Esophagus muscularis mucosa (tissue), 4 donors: ENCODE results near the gene UGT1A4. TPM values are rescaled to one million over a fixed set of nuclear protein-coding genes. Genes with fewer than 3 reads are reported as not detected.

ENCODE experiments used
- DNase-seq: peaks from one replicate; pipeline ENCODE4 v3.0.0-alpha.2; 2017; ENCODE audit errors: extremely low spot score
- H3K27ac ChIP-seq, 4 donors: fragments of 200-600 bp; sonication (generic); replicated peaks in 1 of 4; 1 replicate in 3 of 4; 2 replicates in 1 of 4; pipeline ENCODE4 v1.5.1; 2016 to 2019; ENCODE audit warnings: mild to moderate bottlenecking in 1 of 4
- H3K27me3 ChIP-seq, 4 donors: fragments of 200-600 bp; sonication (generic); one replicate each; pipeline versions ENCODE4 v1.5.1 to v1.6.0; 2016 to 2019
- H3K36me3 ChIP-seq, 4 donors: fragments of 200-600 bp; sonication (generic); one replicate each; pipeline ENCODE4 v1.5.1; 2016 to 2019
- H3K4me1 ChIP-seq, 4 donors: fragments of 200-600 bp; sonication (generic); one replicate each; pipeline ENCODE4 v1.5.1; 2016 to 2019
- H3K4me3 ChIP-seq, 4 donors: fragments of 200-600 bp; sonication (generic); 1 replicate in 2 of 4; 2 replicates in 2 of 4; pipeline ENCODE4 v1.5.1; 2016 to 2019; ENCODE audit warnings: mild to moderate bottlenecking in 4 of 4, moderate library complexity in 1 of 4
- H3K9me3 ChIP-seq, 4 donors: fragments of 200-600 bp; sonication (generic); 1 replicate in 3 of 4; 2 replicates in 1 of 4; pipeline ENCODE4 v1.5.1; 2016 to 2019
- EP300 ChIP-seq: sonication (generic); formaldehyde crosslinking; IDR thresholded peaks from one replicate; pipeline ENCODE4 v1.6.1; 2017; ENCODE audit warnings: antibody characterized with exemption
- POLR2A ChIP-seq: fragments of 450-650 bp; IDR thresholded peaks from one replicate; pipeline ENCODE4 v1.6.1; 2017; ENCODE audit warnings: antibody characterized with exemption, moderate library complexity, mild to moderate bottlenecking, low read depth
- POLR2AphosphoS5 ChIP-seq, 2 donors: sonication (generic); formaldehyde crosslinking; IDR thresholded peaks; one replicate each; pipeline ENCODE4 v1.6.1; 2017; ENCODE audit warnings: antibody characterized with exemption in 2 of 2
- WGBS: methylation state at CpG from one replicate; pipeline ENCODE4 v1.1.5; 2018; 5-methylcytosine and 5-hydroxymethylcytosine counted together
- intact Hi-C: fragments of 100-400 bp; cut with DNase I; formaldehyde crosslinking; loops from one replicate; pipeline ENCODE4 v1.15.1; 2023
- total RNA-seq, 4 donors: library from RNA; depleted of rRNA; stranded (reverse); fragments of >200 nt; gene quantifications; one replicate each; pipeline versions ENCODE4 v1.1.0 to v1.2.1, GENCODE V29; 2016
- TF ChIP-seq, protein P1 (sequence below), 3 experiments: fragments of 200-600 bp in 2 of 3; fragments of 450-650 bp in 1 of 3; sonication (generic) in 2 of 3; IDR thresholded peaks; one replicate each; pipeline ENCODE4 v1.5.1; 2017 to 2019; ENCODE audit warnings: antibody characterized with exemption in 3 of 3, mild to moderate bottlenecking in 2 of 3, moderate library complexity in 1 of 3

Gene UGT1A4
- total RNA-seq, 4 donors from 2014 or later: not detected

DNA sequence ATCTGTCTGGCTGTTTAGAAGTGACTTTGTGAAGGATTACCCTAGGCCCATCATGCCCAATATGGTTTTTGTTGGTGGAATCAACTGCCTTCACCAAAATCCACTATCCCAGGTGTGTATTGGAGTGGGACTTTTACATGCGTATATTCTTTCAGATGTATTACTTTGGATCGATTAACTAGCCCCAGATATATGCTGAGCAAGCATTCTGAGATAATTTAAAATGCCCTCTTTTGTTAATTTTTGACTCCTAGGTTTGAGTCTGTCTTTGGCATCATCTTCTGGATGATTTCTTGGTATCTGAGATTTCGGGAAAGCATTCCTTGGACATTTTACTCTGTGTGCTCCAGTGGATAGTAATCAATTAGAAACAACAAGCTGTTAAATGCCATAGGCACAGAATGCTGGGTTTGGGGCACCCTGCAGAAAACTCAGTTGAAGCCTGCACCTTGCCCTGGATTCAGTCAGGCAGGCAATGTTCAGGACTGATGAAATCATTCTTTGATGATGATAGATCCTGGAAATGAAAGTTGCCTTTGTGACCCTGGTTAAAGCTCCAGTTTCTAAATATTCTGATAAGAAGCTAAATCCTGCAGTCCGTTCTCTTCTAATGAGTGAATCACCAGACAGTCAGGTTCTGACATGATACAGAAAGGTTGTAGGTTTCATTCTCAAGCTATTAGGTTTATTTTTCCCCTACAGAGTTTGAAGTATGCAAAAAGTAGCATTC lies 42.7 kb downstream of the UGT1A4 start:
- H3K9me3 ChIP-seq: no peaks in the 10 kb centered on the region
- no peak overlapping the region for H3K27ac ChIP-seq
- TF ChIP-seq, protein P1, sequence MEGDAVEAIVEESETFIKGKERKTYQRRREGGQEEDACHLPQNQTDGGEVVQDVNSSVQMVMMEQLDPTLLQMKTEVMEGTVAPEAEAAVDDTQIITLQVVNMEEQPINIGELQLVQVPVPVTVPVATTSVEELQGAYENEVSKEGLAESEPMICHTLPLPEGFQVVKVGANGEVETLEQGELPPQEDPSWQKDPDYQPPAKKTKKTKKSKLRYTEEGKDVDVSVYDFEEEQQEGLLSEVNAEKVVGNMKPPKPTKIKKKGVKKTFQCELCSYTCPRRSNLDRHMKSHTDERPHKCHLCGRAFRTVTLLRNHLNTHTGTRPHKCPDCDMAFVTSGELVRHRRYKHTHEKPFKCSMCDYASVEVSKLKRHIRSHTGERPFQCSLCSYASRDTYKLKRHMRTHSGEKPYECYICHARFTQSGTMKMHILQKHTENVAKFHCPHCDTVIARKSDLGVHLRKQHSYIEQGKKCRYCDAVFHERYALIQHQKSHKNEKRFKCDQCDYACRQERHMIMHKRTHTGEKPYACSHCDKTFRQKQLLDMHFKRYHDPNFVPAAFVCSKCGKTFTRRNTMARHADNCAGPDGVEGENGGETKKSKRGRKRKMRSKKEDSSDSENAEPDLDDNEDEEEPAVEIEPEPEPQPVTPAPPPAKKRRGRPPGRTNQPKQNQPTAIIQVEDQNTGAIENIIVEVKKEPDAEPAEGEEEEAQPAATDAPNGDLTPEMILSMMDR (IDR thresholded peaks at IDR 0.05): no peak
- no peak for TF ChIP-seq POLR2AphosphoS5 (IDR thresholded peaks at IDR 0.05)
- TF ChIP-seq POLR2A: no peak
- TF ChIP-seq EP300: no peak
- peaks cover 0 to 25% (median 0%) of the 10 kb centered on the region in 4 donors for H3K27me3 ChIP-seq
- H3K4me1 ChIP-seq: no peaks in the 10 kb centered on the region
- H3K4me3 ChIP-seq: no peak overlapping the region
- H3K36me3 ChIP-seq: no peaks in the 10 kb centered on the region
- DNase-seq: no peak
- intact Hi-C loops: no loop called here
- WGBS: 84% methylated on average over 4 of the region's 4 CpGs

DNA sequence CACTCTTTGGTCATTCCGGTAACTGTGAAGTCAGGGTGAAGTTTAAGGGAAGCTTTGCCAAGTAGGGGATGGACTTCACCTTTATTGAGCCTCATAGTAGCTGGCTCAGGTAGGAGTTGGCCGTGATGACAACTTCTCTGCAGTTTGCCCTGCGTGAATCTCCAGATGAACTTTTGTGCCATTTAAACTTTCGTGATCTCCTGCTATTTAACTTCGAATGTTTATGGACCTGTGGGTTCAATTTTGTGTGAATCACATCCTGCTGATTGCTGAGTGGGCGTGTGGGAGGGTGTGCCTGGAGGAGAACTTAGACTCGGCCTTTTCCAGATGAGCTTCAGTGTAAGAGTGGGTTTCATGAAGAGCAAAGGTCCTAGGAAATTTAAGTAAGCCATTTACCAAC lies 45.7 kb downstream of the UGT1A4 start:
- TF ChIP-seq POLR2A (no peak), POLR2AphosphoS5 (IDR thresholded peaks at IDR 0.05) (no peak), EP300 (no peak)
- TF ChIP-seq, protein P1 (IDR thresholded peaks at IDR 0.05): no peak
- intact Hi-C loops: no loop called here
- DNase-seq: no peak
- 69% methylated on average over 7 of the region's 7 CpGs for WGBS
- H3K4me3 ChIP-seq: no peak overlapping the region
- no peaks in the 10 kb centered on the region for H3K4me1 ChIP-seq
- no peak overlapping the region for H3K27ac ChIP-seq
- H3K36me3 ChIP-seq: no peaks in the 10 kb centered on the region
- H3K9me3 ChIP-seq: no peaks in the 10 kb centered on the region
- peaks cover 0 to 31% (median 0%) of the 10 kb centered on the region in 4 donors for H3K27me3 ChIP-seq

DNA sequence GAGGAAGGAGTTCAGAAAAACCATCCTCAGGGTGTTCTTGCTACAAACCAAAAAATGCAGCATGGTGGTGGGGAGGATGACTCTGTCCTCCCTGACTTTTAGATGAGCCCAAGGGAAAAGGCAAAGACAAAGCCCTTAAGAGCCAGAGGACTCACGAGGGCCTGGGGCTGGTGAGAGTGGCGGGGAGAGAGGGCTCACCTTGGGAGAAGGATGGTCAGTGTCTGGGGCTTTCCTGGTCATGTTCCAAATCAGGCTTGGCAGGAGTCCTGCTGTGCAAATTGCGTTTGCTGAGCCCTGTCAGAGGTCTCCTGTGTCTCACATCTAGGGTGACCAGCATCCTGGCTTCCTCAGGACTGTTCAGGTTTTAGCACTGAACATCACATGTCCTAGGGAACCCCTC lies 46.2 kb downstream of the UGT1A4 start:
- 51% methylated on average over 3 of the region's 3 CpGs for WGBS
- H3K27ac ChIP-seq: no peak overlapping the region
- intact Hi-C loops: no loop called here
- no peak for DNase-seq
- TF ChIP-seq POLR2AphosphoS5 (IDR thresholded peaks at IDR 0.05): no peak
- TF ChIP-seq, protein P1 (IDR thresholded peaks at IDR 0.05): no peak
- no peak for TF ChIP-seq EP300
- TF ChIP-seq POLR2A: no peak
- no peaks in the 10 kb centered on the region for H3K4me1 ChIP-seq
- no peaks in the 10 kb centered on the region for H3K9me3 ChIP-seq
- H3K27me3 ChIP-seq: peaks cover 0 to 35% (median 0%) of the 10 kb centered on the region in 4 donors
- H3K4me3 ChIP-seq: no peak overlapping the region
- no peaks in the 10 kb centered on the region for H3K36me3 ChIP-seq

DNA sequence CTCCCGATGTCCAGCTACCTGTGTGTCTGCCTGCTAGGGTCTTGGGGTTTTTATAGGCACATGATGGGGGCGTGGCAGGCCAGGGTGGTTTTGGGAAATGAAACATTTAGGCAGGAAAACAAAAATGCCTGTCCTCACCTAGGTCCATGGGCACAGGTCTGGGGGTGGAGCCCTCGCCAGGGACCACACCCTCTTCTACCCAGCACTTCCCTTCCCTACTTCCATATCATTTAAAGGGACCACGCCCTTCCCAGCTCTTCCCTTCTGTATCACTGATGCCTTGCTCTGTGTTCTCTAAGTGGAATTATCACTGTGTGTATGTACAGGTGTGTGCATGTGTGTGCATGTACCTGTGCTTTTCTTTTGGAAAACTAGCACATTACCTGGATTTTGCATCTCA lies 47.9 kb downstream of the UGT1A4 start:
- WGBS: 72% methylated on average over 4 of the region's 4 CpGs
- peaks cover 0 to 35% (median 0%) of the 10 kb centered on the region in 4 donors for H3K27me3 ChIP-seq
- H3K4me1 ChIP-seq: no peaks in the 10 kb centered on the region
- no peaks in the 10 kb centered on the region for H3K9me3 ChIP-seq
- TF ChIP-seq EP300 (no peak), POLR2AphosphoS5 (IDR thresholded peaks at IDR 0.05) (no peak), POLR2A (no peak)
- TF ChIP-seq, protein P1 (IDR thresholded peaks at IDR 0.05): no peak
- DNase-seq: peak; percentile 31
- H3K4me3 ChIP-seq: no peak overlapping the region
- H3K27ac ChIP-seq: no peak overlapping the region
- intact Hi-C loops: no loop called here
- no peaks in the 10 kb centered on the region for H3K36me3 ChIP-seq

DNA sequence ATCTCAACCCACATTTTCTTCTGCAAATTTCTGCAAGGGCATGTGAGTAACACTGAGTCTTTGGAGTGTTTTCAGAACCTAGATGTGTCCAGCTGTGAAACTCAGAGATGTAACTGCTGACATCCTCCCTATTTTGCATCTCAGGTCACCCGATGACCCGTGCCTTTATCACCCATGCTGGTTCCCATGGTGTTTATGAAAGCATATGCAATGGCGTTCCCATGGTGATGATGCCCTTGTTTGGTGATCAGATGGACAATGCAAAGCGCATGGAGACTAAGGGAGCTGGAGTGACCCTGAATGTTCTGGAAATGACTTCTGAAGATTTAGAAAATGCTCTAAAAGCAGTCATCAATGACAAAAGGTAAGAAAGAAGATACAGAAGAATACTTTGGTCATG lies 49.5 kb downstream of the UGT1A4 start:
- no peak overlapping the region for H3K4me3 ChIP-seq
- H3K27me3 ChIP-seq: peaks cover 0 to 35% (median 0%) of the 10 kb centered on the region in 4 donors
- no peaks in the 10 kb centered on the region for H3K4me1 ChIP-seq
- WGBS: 70% methylated on average over 4 of the region's 4 CpGs
- no peak for TF ChIP-seq POLR2A
- no peak for TF ChIP-seq EP300
- TF ChIP-seq POLR2AphosphoS5 (IDR thresholded peaks at IDR 0.05): no peak
- TF ChIP-seq, protein P1 (IDR thresholded peaks at IDR 0.05): no peak
- H3K9me3 ChIP-seq: no peaks in the 10 kb centered on the region
- H3K27ac ChIP-seq: no peak overlapping the region
- peak; percentile 21 for DNase-seq
- no peaks in the 10 kb centered on the region for H3K36me3 ChIP-seq
- intact Hi-C loops: no loop called here
